NOMO-1 treated with DMSO at 0.1 percent for 48 hours (cell line): Measurements from ENCODE around the gene TFB1M.

ENCODE experiments used
- DNase-seq: peaks from one replicate; lab custom pipeline; 2025; ENCODE audit not compliant: unreplicated experiment; lab: John Stamatoyannopoulos, UW

TFB1M gene

DNA sequence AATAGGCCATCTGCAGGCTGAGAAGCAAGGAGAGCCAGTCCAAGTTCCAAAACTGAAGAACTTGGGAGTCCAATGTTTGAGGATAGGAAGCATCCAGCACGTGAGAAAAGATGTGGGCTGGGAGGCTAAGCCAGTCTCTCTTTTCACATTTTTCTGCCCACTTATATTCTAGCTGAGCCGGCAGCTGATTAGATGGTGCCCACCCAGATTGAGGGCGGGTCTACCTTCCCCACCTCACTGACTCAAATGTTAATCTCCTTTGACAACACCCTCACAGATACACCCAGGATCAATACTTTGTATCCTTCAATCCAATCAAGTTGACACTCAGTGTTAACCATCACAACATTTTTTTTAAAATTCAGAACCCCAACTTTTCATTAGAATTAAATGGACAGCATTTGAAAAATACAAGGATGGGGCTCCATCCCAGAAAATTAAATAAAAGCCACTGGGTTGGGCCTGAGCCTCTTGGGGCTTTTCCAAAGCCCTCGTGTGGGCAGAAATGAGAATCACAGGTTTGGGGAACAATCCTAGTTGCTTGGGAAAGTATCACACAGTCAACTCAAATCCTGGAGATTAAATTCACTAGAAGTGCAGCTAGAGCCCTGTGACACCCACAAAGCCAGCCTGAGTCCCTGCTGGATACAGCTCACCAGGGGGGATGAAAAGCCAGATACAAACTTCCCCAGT is 48.3 kb downstream of the TFB1M start:
- DNase-seq = no peak

DNA sequence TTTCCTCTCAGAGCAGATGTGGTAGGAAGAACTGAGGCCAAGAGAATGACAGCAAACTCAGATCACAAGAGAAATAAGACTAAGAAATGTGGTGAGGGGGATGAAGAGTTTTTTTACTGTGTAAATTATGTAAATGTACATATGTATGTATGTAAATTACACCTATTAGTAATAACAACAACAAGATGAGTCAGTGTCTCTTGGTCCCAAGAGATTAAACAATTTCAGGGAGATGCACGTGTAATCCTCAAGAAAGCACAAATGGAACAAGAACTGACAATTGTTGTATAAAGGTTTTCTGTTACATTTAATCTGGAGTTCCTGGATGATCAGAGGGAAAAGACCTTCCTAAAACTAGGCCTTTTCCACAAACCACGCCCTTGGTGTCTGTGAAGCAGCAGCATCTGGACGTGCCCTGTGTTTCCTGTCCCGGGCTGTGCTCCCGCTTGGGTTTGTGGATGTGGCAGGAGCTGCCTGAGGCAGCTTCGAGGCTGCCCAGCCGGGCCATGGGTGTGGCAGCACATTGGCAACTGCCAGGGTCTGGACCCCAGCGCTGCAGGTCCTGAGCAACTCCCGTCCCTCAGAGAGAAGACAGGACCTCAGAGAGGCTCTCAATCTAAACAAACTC is 49.5 kb downstream of the TFB1M start:
- DNase-seq = no peak

DNA sequence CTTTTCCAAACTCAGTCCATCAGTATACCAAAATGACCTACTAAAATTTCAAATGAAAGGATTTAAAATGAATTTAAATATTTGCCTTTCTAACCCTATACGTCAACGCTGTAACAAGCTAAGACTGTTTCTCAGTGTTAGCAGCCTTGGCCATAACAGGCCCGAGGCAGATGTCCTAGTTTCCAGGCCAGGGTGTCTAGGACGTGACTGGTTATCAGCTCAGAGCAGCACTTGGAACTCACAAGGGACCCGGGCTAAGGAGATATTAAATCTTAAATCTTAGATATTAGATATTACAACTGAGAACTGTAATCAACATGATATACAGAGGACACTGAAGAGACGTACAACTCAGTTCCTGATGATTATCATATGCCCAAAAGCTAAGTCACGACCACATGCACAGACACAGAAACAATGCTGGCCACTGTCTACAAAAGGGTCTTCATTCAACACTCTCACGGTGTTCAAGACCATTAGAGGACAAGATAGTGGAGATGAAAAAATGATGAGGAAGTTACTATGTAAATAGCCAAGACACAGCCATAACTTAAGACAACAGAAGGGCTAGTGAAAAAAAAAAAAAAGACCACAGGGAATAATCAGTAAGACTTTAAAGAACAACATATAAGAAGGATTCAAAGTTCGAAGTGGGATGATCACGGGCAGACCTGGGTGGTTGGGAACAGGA is 50.8 kb downstream of the TFB1M start, which contains the start of gene CLDN20:
TSS of gene CLDN20 (plus strand) at position 641 of the 691 bp plus-strand sequence. CDS start 11,707 bp downstream, outside the sequence.
- DNase-seq = no peak

DNA sequence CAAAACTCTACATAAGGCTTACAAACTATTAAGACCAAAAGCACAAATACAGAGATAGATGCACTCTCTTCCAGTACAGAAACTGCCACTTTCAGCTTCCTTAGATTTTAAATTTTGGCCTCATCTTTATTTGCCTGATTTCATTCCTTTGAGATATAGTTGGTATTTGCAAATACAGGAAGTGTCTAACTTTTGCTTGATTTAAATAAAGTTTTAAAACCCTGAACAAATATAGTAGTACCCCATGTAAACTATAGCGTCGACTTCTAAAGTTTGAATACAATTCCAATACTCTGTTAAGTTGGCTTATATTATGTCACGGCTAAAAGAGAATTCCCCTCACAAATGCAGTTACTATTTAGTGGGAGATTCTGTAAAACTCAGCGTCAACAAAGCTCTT is 51.6 kb downstream of the TFB1M start:
- DNase-seq = no peak

DNA sequence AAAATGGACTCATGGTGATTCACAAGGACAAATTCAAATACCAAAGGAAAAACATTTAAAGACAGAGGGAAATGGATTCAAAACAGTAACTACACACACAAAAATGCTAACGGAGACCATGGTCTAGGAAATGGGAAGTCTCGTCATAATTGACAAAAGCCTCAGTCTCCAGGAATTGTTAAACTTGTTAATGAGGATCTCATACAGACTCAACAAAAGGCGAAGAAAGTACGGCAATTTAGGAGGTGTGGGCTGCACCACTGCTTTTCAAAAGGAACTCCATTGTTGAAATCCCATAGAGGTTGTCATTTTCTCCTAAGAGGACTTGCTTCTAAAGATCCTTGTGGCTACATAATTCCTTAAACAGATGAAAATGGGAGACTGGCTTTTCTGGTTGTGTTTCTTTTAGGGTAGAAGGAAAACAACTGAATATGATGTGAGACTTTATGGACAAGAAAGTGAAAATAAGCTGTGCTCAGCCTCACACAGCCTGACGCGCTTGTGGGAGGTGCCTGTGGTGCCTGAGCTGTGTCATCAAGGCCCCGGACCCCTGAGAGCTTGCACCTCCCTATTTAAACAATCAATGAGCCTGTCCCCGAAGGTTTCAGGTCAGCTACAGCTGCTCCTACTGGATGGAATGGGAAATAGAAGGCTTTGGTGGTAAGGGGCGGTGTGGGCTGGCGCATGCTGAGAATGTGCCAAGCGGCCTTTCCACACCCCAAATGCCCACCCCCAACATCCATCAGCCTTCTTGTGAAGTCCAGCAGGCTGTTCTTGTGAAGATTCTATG is 53.0 kb downstream of the TFB1M start:
- DNase-seq = no peak

DNA sequence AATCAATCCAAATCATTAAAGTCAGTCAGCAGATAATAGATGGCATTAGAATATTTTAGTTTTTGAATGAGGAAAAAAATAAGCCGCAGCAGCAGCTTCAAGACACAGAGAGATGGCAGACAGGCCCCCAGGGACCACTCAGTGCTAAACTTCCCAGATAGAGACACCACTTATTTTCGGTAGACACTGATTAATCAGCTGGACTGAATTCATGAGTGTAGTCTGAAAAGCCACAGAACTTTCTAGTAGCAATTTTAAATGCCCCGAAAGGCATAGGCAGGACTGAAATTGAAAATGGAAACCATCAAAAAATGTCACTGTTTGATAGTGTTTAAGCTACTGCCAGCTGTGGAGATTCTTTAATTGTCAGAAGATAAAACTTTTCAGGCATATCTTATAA is 53.6 kb downstream of the TFB1M start:
- DNase-seq = no peak

DNA sequence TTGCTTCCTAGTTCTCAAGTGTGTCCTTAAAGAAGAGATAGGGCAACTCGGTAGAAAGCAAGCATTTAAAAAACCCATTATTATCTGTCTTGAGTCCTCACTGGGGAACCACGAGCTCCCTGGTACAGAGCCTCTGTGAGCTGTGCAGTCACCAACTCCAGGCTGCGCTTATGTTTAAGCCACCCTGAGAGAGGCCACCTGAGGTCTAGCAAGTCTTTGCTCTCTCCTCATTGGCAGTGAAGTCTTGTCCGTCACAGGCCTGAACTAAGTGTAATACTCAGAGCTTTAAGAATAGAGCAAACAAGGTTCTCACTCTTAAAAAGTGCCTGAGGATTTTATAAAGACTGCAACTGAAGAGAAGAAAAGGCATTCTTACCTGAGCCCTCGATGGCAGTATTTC is 54.4 kb downstream of the TFB1M start:
- DNase-seq = no peak

DNA sequence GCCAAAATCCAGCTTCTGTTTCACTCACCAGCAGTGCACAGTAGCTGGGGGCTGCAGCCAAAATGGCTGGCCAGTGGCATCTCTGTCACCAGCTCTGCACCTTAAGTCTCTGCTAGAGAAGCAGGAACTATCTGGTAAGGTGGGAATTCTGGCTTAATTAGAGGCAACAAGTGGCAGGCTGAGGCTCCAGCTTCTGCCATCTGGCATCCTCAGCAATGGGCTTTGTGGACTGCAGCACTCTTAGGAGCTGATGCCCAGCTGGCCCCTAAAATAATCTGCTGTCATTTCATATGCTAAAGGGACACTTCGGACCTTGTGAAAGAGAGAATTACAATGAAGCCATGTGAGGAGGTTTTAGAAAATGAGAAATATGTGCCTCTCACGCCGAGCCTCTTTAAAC is 55.1 kb downstream of the TFB1M start:
- no peak for DNase-seq

DNA sequence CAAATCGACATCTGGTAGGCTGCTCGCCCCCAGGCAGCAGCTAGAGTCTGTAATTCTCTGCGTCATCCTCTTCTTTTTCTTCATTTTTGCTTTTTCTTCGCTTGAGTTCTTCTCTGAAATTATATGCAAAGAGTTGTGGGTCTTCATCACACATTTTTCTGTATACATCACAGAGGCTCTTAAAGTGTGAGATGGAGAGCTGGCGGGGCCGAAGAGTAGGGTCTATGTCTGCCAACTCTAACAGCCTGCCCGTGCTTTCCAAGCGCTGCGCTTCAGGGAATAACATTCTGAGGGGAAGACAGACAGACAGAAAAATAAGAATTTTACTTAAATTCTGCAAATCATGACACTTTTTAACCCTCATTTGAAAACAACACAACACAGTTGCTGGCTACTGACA is 56.5 kb downstream of the TFB1M start:
- DNase-seq = no peak

DNA sequence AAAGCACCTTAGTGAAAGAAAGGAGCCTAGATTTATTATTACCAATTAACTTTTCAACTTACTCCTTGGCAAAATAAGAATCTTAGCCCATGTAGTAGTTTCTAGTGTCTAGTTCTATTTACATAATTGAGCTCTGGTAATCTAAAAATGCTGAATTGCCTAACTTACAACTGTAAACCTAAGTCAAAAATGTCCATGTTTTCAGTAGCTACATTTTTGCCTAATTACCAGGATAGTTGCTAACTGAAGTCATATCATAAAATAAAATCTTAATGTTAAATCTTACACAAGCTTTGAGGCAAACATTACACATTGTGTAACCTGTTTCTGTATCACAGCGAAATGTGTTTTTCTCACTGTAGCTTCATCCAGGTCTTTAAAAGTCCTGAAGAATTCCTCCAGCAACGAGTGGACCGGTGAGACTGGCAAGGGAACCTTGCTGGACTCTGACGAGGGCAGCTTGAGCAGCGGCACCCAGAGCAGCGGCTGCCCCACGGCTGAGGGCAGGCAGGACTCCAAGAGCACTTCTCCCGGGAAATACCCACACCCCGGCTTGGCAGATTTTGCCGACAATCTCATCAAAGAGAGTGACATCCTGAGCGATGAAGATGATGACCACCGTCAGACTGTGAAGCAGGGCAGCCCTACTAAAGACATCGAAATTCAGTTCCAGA is 58.0 kb downstream of the TFB1M start:
- no peak for DNase-seq

DNA sequence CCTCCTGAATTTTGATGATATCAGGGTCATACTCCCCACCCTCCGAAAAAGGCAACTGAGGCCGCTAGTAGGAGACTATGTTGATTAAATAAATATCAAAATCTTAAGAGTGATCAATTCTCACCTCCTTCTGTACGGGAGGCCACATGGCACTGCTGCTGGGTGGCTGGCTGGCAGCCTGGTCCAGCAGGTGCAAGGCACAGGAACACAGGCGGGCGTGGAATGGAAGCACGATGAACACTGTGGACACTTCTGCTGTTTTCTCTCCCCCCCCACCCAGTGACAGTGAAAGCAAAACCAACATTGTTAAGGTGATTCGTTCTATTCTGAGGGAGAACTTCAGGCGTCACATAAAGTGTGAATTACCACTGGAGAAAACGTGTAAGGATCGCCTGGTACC is 60.1 kb downstream of the TFB1M start:
- no peak for DNase-seq

DNA sequence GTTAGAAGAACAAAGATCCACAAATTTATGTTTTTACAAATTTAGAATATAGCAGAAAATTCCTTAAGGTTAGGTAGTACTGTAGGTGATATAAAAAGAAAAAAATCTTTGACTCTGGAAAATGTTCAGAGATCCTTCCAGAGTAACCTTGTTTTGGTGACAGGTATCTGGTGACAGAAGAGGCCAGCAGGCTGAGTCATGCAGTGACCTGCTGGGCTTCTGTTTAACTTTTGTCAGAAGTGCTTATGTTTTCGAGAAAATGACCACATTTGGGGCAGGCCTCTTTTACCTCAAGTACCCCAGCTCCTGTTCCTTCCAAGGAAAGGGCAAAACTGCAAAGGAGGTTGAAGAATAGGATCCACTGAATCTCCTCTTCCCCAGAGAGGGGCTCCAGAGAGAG is 60.9 kb downstream of the TFB1M start:
- DNase-seq = no peak

DNA sequence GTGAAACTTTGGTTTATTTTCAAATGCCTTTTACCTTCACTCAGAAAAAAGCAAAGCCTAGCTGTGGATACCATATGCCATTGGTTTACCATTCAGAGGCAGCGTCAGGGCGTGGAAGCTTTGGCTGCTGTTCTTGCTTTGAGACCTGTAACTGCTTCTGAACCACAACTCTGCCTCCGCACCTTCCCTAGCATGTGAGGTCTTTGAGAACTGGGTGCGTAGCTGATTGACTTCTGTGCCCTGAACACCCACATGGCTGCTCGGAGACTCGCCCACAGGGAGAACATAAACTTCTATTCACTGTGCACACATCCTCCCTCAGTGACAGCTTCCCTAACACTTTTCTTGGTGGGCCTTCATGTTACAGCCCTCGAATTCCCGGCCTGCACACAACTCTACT is 61.7 kb downstream of the TFB1M start:
- no peak for DNase-seq

DNA sequence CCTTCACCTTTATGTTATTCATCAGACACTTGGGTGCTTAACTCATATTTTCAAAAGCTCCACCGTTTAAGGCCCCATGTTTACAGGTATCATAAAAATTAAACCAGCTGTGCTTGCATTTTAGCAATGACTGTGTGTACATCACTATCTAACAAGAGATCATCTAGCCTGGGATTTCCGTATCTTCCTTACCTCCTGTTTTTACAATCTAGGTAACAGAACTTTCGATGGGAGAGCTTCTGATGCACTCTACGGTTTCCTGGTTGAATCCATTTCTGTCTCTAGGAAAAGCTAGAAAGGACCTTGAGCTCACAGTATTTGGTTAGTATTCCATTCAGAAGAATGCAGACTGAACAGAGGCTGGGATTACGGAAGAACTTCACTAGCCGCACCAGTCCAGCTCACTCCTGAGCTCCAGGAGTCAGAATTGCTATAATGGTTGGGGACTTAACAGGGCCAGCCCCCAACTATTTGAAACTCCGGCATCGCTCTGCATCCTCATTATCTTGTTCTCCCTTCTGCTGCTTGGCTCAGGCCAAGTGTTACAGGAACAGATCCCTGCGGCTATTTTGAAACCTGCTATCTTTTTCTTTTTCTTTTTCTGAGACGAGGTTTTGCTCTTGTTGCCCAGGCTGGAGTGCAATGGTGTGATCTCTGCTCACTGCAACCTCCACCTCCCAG is 63.4 kb downstream of the TFB1M start:
- DNase-seq = no peak

DNA sequence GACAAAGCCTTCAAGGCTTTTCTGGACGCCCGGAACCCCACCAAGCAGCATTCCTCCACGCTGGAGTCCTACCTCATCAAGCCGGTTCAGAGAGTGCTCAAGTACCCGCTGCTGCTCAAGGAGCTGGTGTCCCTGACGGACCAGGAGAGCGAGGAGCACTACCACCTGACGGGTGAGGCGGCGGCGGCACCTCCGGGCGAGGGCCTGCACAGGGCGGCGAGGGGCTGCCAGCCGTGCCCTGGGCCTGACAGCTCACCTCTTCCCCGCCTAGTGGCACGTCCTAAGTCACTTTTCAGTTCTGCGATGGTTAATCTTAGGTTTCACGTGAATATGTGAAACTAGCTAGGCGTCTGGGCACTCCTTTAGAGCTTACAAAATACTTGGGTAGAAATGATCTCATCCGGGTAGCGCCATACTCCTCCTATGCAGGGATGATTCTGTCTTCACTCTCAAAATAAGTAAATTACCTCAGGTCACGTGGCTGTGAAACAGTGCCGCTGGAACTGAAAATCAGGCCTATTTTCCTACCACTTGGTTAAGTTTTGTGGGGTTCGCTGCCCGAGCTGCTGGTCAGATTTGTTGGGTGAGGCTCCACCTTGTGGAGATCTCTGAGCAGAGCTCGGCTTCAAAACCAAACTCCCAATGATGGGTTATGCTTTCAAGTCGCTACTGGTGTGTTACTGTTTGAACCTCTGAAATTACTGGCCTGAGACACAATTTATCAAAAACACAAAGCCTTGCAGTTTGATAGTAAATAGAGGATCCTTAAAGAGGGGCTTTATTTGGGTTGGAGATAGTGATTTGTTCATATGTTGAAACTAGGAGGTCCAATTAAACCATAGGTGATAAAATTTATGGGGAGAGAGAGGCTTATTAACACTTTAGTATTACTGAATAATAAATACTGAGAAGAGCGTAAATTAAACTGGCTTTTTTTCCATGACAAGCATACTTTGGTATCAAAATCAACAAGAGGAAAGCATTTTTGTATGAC is 66.0 kb downstream of the TFB1M start:
- DNase-seq = peak; percentile 16

DNA sequence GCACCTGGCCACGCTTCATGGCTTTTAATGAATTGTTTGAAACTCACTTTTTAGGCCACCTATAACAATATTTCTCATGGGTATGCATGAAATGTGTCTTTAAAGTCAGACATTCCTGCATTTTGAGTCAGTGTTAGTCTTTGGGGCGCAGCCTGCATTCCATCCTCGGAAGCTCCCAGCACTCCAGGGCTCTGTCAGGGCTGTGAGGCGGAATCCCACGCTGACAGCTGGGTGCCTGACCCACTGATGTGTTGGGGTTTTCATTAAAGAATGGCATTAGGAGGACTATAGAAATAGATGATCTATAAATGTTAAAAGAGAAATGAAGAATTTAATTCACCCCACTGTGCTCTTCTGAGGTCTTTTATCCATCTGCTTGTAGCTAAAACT is 66.7 kb downstream of the TFB1M start:
- no peak for DNase-seq

DNA sequence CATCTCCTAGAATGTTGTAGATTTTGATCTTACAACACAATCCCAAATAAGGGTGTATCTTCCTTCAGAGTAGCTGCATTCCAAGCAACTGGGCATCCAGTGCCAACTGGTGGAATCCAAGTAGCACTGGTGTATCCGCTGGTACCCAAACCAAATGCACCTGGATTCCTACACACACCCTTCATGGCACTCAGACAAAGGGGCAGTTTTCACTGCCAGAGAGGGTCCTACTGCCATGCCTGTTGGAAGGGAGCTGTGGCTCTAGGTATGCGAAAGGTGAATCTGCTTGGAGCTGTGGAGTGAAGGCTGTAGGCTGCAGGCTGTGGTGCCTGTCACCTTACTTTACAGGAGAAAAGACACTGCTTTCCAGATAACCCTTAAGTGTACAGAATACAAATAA is 67.5 kb downstream of the TFB1M start:
- DNase-seq = no peak

DNA sequence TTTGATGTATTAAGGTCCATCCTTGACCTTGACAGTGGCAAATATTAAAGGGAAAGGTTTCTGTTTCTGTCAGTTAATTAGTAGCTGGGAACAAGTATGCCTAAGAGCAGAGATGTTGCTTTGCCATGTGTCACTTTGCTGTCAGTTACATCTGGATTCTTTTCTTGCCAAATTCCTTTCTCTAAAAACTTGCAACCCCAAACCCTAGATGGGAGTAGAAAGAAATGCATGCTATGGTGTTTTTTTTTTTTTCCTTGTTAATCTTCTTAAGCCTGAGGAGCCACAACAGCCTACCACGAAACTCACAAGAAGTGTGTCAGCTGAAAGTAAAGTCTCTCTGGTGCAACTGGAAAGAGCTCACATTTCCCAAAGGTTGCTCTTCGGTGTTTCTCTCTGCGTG is 68.5 kb downstream of the TFB1M start:
- no peak for DNase-seq

DNA sequence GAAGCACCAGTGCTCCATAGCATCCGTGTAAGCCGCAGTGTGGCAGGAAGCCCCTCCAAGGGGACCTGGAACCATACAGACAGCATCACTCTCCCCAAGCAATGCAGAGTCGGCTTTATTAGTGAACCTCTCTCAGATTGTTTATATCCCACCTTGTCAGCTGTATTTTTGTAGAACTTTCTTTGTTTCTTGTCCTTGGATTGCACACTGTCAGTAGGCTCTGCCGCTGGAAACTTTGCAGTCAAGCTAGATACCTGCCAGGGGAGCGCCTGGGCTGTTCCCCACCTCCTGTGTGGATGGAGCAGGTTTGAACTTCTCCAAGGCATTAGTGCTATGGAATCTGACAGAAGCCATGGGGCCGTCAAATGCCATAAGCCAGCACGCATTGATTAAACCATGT is 69.1 kb downstream of the TFB1M start:
- DNase-seq = no peak
